Stomach (tissue), 9 donors: Measurements from ENCODE around the gene HDGFL3. TPM values are rescaled to one million over a fixed set of nuclear protein-coding genes. Genes with fewer than 3 reads are reported as not detected.

Source experiments
- DNase-seq, 2 donors: peaks; one replicate each; pipeline versions ENCODE4 v3.0.0 to v3.0.0-alpha.2; 2013 to 2019
- H3K27ac ChIP-seq, 5 donors: fragments of 200-600 bp in 4 of 5; sonication (generic) in 4 of 5; one replicate each; pipeline ENCODE4 v1.5.1; 2013 to 2019; ENCODE audit warnings: mild to moderate bottlenecking in 1 of 5, moderate library complexity in 1 of 5
- H3K27me3 ChIP-seq, 3 donors: fragments of 200-600 bp; sonication (generic); one replicate each; pipeline ENCODE4 v1.5.1; 2017 to 2019; ENCODE audit warnings: mixed run types in 1 of 3
- H3K36me3 ChIP-seq, 4 donors: fragments of 200-600 bp; sonication (generic); 1 replicate in 3 of 4; 2 replicates in 1 of 4; pipeline ENCODE4 v1.5.1; 2016 to 2019
- H3K4me1 ChIP-seq, 4 donors: fragments of 200-600 bp; sonication (generic); one replicate each; pipeline ENCODE4 v1.5.1; 2016 to 2019
- H3K4me3 ChIP-seq, 4 donors: fragments of 200-600 bp; sonication (generic) in 3 of 4; one replicate each; pipeline ENCODE4 v1.5.1; 2016 to 2019; ENCODE audit warnings: mild to moderate bottlenecking in 1 of 4
- H3K9me3 ChIP-seq, 4 donors: fragments of 200-600 bp; sonication (generic); one replicate each; pipeline ENCODE4 v1.5.1; 2016 to 2019
- EP300 ChIP-seq: sonication (generic); formaldehyde crosslinking; IDR thresholded peaks from one replicate; pipeline ENCODE4 v1.6.1; 2017; ENCODE audit warnings: antibody characterized with exemption
- POLR2A ChIP-seq, 4 donors: fragments of 450-650 bp; IDR thresholded peaks; one replicate each; pipeline ENCODE4 v1.6.1; 2016; ENCODE audit warnings: antibody characterized with exemption in 4 of 4, control low read depth in 2 of 4, mild to moderate bottlenecking in 1 of 4, moderate library complexity in 1 of 4
- POLR2AphosphoS5 ChIP-seq, 3 donors: sonication (generic); formaldehyde crosslinking; IDR thresholded peaks; one replicate each; pipeline ENCODE4 v1.6.1; 2016; ENCODE audit warnings: antibody characterized with exemption in 3 of 3
- WGBS, 5 donors: extraction: QIAGEN DNeasy Blood & Tissue Kit in 3 of 5; methylation state at CpG; one replicate each; pipeline versions ENCODE4 v1.1.5 to v1.1.7; 2013 to 2018; 5-methylcytosine and 5-hydroxymethylcytosine counted together
- intact Hi-C: fragments of 100-400 bp; cut with DNase I; formaldehyde crosslinking; loops from one replicate; pipeline ENCODE4 v1.15.1; 2023; ENCODE audit warnings: low total_unique reads
- polyA plus RNA-seq, 3 donors: library from polyadenylated mRNA; stranded (reverse); fragments of 200-250 nt; gene quantifications; one replicate each; pipeline ENCODE4 v1.2.3, GENCODE V29; 2013
- total RNA-seq, 5 donors: library from RNA; depleted of rRNA; stranded (reverse); fragments of >200 nt; gene quantifications; one replicate each; pipeline versions ENCODE4 v1.1.0 to v1.2.3, GENCODE V29; 2014 to 2016
- TF ChIP-seq, protein P1 (sequence below), 7 experiments: fragments of 450-650 bp in 4 of 7; fragments of 200-600 bp in 3 of 7; sonication (generic) in 3 of 7; IDR thresholded peaks; one replicate each; pipeline ENCODE4 v1.5.1; 2016 to 2019; ENCODE audit warnings: antibody characterized with exemption in 7 of 7, control low read depth in 2 of 7, mild to moderate bottlenecking in 1 of 7
- donor health status: healthy with polysubstance abuse.
- donor health status: Bipolar disorder and iron deficiency.
- donor health status: healthy.

Gene HDGFL3
- total and polyA plus RNA-seq, 8 donors: 4.0 to 110 (median 14.8) TPM

DNA sequence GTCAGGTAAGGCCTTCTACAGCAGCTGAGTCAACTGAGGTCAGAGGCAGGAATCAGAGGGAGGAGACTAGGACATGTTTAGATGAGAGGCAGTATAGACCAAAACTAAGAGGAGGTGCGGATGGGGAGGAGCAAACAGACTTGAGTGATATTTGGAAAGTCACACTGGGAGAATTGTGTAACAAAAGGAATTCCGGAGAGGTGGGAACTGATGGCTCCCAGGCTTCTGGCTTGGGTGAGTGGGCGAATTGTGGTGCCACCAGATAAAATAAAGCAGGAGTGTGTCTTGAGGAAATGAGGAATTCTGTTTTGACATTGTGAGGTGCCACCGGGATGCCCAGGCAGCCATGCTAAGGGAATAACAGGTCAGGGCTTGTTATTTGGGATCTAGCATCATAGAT is 103.5 kb downstream of the HDGFL3 start:
- Histone ChIP-seq H3K9me3 (no peaks in the 10 kb centered on the region), H3K36me3 (no peaks in the 10 kb centered on the region), H3K27ac (no peak overlapping the region), H3K4me1 (peaks cover 14 to 23% (median 15%) of the 10 kb centered on the region in 4 donors), H3K4me3 (no peak overlapping the region), H3K27me3 (peaks cover 8 to 51% (median 19%) of the 10 kb centered on the region in 3 donors)
- DNase-seq: no peak
- TF ChIP-seq, protein P1, sequence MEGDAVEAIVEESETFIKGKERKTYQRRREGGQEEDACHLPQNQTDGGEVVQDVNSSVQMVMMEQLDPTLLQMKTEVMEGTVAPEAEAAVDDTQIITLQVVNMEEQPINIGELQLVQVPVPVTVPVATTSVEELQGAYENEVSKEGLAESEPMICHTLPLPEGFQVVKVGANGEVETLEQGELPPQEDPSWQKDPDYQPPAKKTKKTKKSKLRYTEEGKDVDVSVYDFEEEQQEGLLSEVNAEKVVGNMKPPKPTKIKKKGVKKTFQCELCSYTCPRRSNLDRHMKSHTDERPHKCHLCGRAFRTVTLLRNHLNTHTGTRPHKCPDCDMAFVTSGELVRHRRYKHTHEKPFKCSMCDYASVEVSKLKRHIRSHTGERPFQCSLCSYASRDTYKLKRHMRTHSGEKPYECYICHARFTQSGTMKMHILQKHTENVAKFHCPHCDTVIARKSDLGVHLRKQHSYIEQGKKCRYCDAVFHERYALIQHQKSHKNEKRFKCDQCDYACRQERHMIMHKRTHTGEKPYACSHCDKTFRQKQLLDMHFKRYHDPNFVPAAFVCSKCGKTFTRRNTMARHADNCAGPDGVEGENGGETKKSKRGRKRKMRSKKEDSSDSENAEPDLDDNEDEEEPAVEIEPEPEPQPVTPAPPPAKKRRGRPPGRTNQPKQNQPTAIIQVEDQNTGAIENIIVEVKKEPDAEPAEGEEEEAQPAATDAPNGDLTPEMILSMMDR (IDR thresholded peaks at IDR 0.05): no peak
- TF ChIP-seq POLR2AphosphoS5 (IDR thresholded peaks at IDR 0.05) (no peak), EP300 (no peak), POLR2A (IDR thresholded peaks at IDR 0.05) (no peak)
- 83 to 94% (median 89%) methylated on average over 4 of the region's 4 CpGs for WGBS, 5 donors
- intact Hi-C loops: no loop called here

DNA sequence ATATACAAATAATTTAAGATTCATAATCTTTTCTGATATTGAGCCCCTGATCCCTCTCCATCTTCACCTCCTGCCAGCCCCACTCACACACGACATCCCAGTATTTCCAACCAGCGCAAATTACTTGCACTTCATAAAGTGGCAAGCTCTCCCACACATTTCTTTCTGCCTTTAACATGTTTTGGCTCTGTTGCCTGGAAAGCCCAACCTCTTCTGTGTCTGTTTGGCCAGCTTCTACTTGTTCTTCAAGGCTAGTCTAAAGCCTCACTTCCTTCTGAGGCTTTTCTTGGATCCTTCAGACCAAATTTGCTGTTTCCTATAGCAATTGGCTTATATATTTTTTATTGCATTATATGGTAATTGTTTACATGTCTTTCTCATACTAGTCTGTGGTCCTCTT is 105.3 kb downstream of the HDGFL3 start:
- 76 to 88% (median 85%) methylated on average over 2 of the region's 2 CpGs for WGBS, 5 donors
- Histone ChIP-seq H3K27me3 (peaks cover under 1 to 37% (median 5%) of the 10 kb centered on the region in 3 donors), H3K4me3 (no peak overlapping the region), H3K4me1 (peaks cover 7 to 9% (median 8%) of the 10 kb centered on the region in 4 donors), H3K9me3 (peaks cover 0 to 15% (median 11%) of the 10 kb centered on the region in 4 donors), H3K36me3 (no peaks in the 10 kb centered on the region), H3K27ac (no peak overlapping the region)
- DNase-seq: no peak
- intact Hi-C loops: no loop called here
- TF ChIP-seq, protein P1 (IDR thresholded peaks at IDR 0.05): no peak
- TF ChIP-seq POLR2A (IDR thresholded peaks at IDR 0.05) (no peak), POLR2AphosphoS5 (IDR thresholded peaks at IDR 0.05) (no peak), EP300 (no peak)

DNA sequence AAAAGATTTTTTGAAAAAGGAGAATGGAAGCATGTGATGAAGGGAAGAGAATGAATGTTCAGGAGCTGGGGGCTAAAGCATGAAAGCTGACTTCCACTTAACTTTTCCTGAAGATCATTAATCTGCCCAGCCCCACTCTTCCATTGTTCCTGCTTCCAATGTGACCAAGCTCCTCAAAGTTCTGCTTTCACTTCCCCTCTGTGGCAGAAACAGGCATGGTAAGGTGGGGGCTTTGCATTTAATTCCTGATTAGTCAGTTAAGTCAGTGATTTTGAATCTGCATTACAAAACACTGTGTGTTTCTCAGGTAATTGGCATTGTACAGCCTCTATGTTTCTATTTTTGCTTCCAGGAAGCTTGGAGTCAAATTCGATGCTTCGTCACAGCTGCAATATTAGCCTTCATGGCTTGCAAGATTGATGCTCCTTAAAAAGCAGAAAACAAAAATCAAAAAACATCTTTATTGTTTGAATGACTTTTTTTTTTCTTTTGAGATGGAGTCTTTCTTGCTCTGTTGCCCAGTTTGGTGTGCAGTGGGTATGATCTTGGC is 107.5 kb downstream of the HDGFL3 start:
- H3K36me3 ChIP-seq: no peaks in the 10 kb centered on the region
- H3K9me3 ChIP-seq: peaks cover 0 to 16% (median 14%) of the 10 kb centered on the region in 4 donors
- intact Hi-C loops: no loop called here
- WGBS, 5 donors: 63 to 77% (median 69%) methylated on average over 2 of the region's 2 CpGs
- H3K4me3 ChIP-seq: no peak overlapping the region
- H3K27ac ChIP-seq: no peak overlapping the region
- H3K4me1 ChIP-seq: no peaks in the 10 kb centered on the region
- TF ChIP-seq, protein P1 (IDR thresholded peaks at IDR 0.05): no peak
- no peak for TF ChIP-seq POLR2A (IDR thresholded peaks at IDR 0.05)
- TF ChIP-seq POLR2AphosphoS5 (IDR thresholded peaks at IDR 0.05): no peak
- TF ChIP-seq EP300: no peak
- peak in 1 of 2 donors; percentile 40 for DNase-seq
- H3K27me3 ChIP-seq: peaks cover 0 to 19% (median 0%) of the 10 kb centered on the region in 3 donors

DNA sequence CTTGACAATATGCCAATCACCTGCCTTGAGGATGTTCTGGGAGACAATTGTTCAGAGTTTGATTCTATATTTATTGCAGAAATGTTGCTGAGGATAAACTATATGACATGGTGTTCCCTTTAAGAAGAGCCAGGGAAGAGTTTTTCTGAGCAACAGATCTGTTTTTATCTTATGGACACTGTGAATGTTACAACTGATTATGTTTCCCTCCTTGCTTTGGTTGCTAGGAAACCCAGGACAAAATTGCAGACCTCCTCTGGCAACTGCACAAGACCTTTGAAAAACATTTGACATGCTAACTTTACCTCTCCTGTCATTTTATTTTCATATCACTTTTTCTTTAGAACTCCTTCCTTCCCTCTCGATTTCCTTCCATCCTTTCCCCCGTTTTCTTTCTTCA is 108.3 kb downstream of the HDGFL3 start:
- Histone ChIP-seq H3K27ac (no peak overlapping the region), H3K36me3 (no peaks in the 10 kb centered on the region), H3K4me3 (no peak overlapping the region), H3K4me1 (no peaks in the 10 kb centered on the region), H3K27me3 (peaks cover 0 to 13% (median 0%) of the 10 kb centered on the region in 3 donors), H3K9me3 (peaks cover 0 to 16% (median 14%) of the 10 kb centered on the region in 4 donors)
- DNase-seq: no peak
- 71 to 84% (median 78%) methylated on average over 2 of the region's 2 CpGs for WGBS, 5 donors
- TF ChIP-seq, protein P1 (IDR thresholded peaks at IDR 0.05): no peak
- no peak for TF ChIP-seq EP300
- no peak for TF ChIP-seq POLR2A (IDR thresholded peaks at IDR 0.05)
- no peak for TF ChIP-seq POLR2AphosphoS5 (IDR thresholded peaks at IDR 0.05)
- intact Hi-C loops: no loop called here
